SK-N-SH (cell line): ENCODE results near the gene PNCK. TPM values are rescaled to one million over a fixed set of nuclear protein-coding genes. Genes with fewer than 3 reads are reported as not detected.
A peak's percentile ranks its signal among the peaks of the same experiment; 100 is the strongest.

ENCODE experiments used
- CTCF ChIA-PET: fragments of 300-600, 350-600 bp; formaldehyde crosslinking; extraction: SDS; loops from one replicate; lab custom pipeline; 2021; lab: Yijun Ruan, JAX
- POLR2A ChIA-PET: fragments of 350-600 bp; sonication (Branson Sonifier 250); formaldehyde crosslinking; extraction: SDS; loops from one replicate; lab custom pipeline; 2020; ENCODE audit warnings: antibody characterized with exemption, inconsistent platforms; lab: Yijun Ruan, JAX
- DNase-seq: peaks from one replicate; pipeline ENCODE4 v3.0.0; 2012
- H2AFZ ChIP-seq: fragments of 200-600 bp; sonication (generic); 2 replicates; pipeline ENCODE4 v1.8.1; 2016; ENCODE audit warnings: antibody characterized with exemption, mild to moderate bottlenecking, low read depth
- H3F3A ChIP-seq: fragments of 200-600 bp; sonication (generic); replicated peaks from 2 replicates; pipeline ENCODE3; 2016; ENCODE audit warnings: antibody characterized with exemption, mild to moderate bottlenecking; ENCODE audit not compliant: insufficient read depth
- H3K27ac ChIP-seq, 2 experiments: fragments of 200-500 bp in 1 of 2; fragments of 200-600 bp in 1 of 2; sonication (Bioruptor generic) in 1 of 2; sonication (generic), shearing (Covaris generic) in 1 of 2; 2 replicates each; pipeline versions ENCODE4 v1.5.1 to v1.6.1; 2014 to 2016; ENCODE audit warnings: low read depth in 2 of 2, inconsistent platforms in 1 of 2, low read length in 1 of 2, mild to moderate bottlenecking in 1 of 2, mixed read lengths in 1 of 2
- H3K27me3 ChIP-seq: fragments of 200-600 bp; sonication (generic), shearing (Covaris generic); 2 replicates; pipeline ENCODE4 v1.6.1; 2016; ENCODE audit warnings: mixed run types; ENCODE audit not compliant: insufficient read depth
- H3K36me3 ChIP-seq, 2 experiments: fragments of 200-500 bp in 1 of 2; fragments of 200-600 bp in 1 of 2; sonication (Bioruptor generic) in 1 of 2; sonication (generic) in 1 of 2; replicated peaks in 1 of 2; 2 replicates each; pipeline versions ENCODE3 to v1.5.1; 2014 to 2016; ENCODE audit warnings: low read length in 1 of 2, mild to moderate bottlenecking in 1 of 2; ENCODE audit not compliant: insufficient read depth in 2 of 2, control insufficient read depth in 1 of 2
- H3K4me1 ChIP-seq, 2 experiments: fragments of 200-500 bp in 1 of 2; fragments of 200-600 bp in 1 of 2; sonication (Bioruptor generic) in 1 of 2; sonication (generic), shearing (Covaris generic) in 1 of 2; 2 replicates each; pipeline versions ENCODE4 v1.5.1 to v1.6.1; 2014 to 2016; ENCODE audit warnings: low read depth in 1 of 2, low read length in 1 of 2, mixed run types in 1 of 2; ENCODE audit not compliant: insufficient read depth in 2 of 2, control insufficient read depth in 1 of 2
- H3K4me2 ChIP-seq: fragments of 200-600 bp; sonication (generic), shearing (Covaris generic); 2 replicates; pipeline ENCODE4 v1.6.1; 2017; ENCODE audit warnings: mixed run types
- H3K4me3 ChIP-seq, 2 experiments: fragments of 200-500 bp in 1 of 2; fragments of 200-600 bp in 1 of 2; sonication (Bioruptor generic) in 1 of 2; sonication (generic), shearing (Covaris generic) in 1 of 2; 2 replicates each; pipeline versions ENCODE4 v1.5.1 to v1.8.1; 2014 to 2016; ENCODE audit warnings: low read depth in 2 of 2, inconsistent platforms in 1 of 2, low read length in 1 of 2, mild to moderate bottlenecking in 1 of 2, mixed read lengths in 1 of 2, moderate library complexity in 1 of 2
- H3K79me2 ChIP-seq: fragments of 200-600 bp; sonication (generic); 2 replicates; pipeline ENCODE4 v1.8.1; 2017; ENCODE audit warnings: mild to moderate bottlenecking; ENCODE audit not compliant: insufficient read depth
- H3K9ac ChIP-seq: fragments of 200-600 bp; sonication (generic); 2 replicates; pipeline ENCODE4 v1.6.1; 2017; ENCODE audit warnings: mixed run types
- H3K9me2 ChIP-seq: fragments of 200-600 bp; sonication (generic); 2 replicates; pipeline ENCODE4 v1.6.1; 2017; ENCODE audit warnings: mixed run types
- H3K9me3 ChIP-seq: fragments of 200-600 bp; sonication (generic); 2 replicates; pipeline ENCODE4 v1.6.1; 2017; ENCODE audit warnings: mixed run types, mild to moderate bottlenecking, moderate library complexity
- H4K20me1 ChIP-seq: fragments of 200-600 bp; sonication (generic); 2 replicates; pipeline ENCODE4 v1.6.1; 2017; ENCODE audit warnings: mild to moderate bottlenecking, mixed run types; ENCODE audit not compliant: insufficient read depth
- CTCF ChIP-seq: fragments of 200-600 bp; sonication (generic); IDR thresholded peaks from 2 replicates; pipeline ENCODE4 v1.6.1; 2017; ENCODE audit warnings: antibody characterized with exemption, mild to moderate bottlenecking, moderate library complexity
- ELF1 ChIP-seq: IDR thresholded peaks from 2 replicates; pipeline ENCODE4 v1.4.0; 2012
- EP300 ChIP-seq, 2 experiments: IDR thresholded peaks; 2 replicates each; pipeline versions ENCODE4 v1.4.0 to v1.6.1; 2012; ENCODE audit warnings: borderline replicate concordance in 1 of 2, low read depth in 1 of 2, low read length in 1 of 2
- GABPA ChIP-seq: IDR thresholded peaks from 2 replicates; pipeline ENCODE4 v1.4.0; 2012; ENCODE audit warnings: low read depth, mild to moderate bottlenecking
- GATA2 ChIP-seq: sonication (generic); formaldehyde crosslinking; IDR thresholded peaks from 2 replicates; pipeline ENCODE4 v1.5.0; 2020; ENCODE audit warnings: mild to moderate bottlenecking, missing genetic modification reagents
- MXI1 ChIP-seq: IDR thresholded peaks from 2 replicates; pipeline ENCODE4 v1.6.1; 2012; ENCODE audit warnings: mild to moderate bottlenecking, low read depth, low read length, improper control_type of control experiment
- RAD21 ChIP-seq: IDR thresholded peaks from 2 replicates; pipeline ENCODE4 v1.6.1; 2012; ENCODE audit warnings: mild to moderate bottlenecking, low read length
- REST ChIP-seq: IDR thresholded peaks from 2 replicates; pipeline ENCODE4 v1.6.1; 2012; ENCODE audit warnings: mild to moderate bottlenecking, low read depth, low read length, moderate library complexity
- SIN3A ChIP-seq: IDR thresholded peaks from 2 replicates; pipeline ENCODE4 v1.6.1; 2012; ENCODE audit warnings: low read depth, mild to moderate bottlenecking, low read length, moderate library complexity, borderline replicate concordance
- USF2 ChIP-seq: fragments of 150-350 bp; IDR thresholded peaks from 2 replicates; pipeline ENCODE4 v1.6.1; 2017; ENCODE audit warnings: antibody characterized with exemption, low read length, low read depth, borderline replicate concordance
- YY1 ChIP-seq: IDR thresholded peaks from 2 replicates; pipeline ENCODE4 v1.4.0; 2012; ENCODE audit warnings: low read depth, mild to moderate bottlenecking
- ZBTB33 ChIP-seq: IDR thresholded peaks from 2 replicates; pipeline ENCODE4 v1.4.0; 2012; ENCODE audit warnings: low read depth, borderline replicate concordance
- WGBS: methylation state at CpG from one replicate; pipeline ENCODE4 v1.1.6; 2017; ENCODE audit warnings: low lambda C conversion rate; 5-methylcytosine and 5-hydroxymethylcytosine counted together
- polyA plus RNA-seq, 3 experiments: library from polyadenylated mRNA; depleted of rRNA; stranded (reverse); fragments of >200 nt; gene quantifications; 2 replicates each; pipeline ENCODE4 v1.2.3, GENCODE V29; 2012

Gene PNCK
- polyA plus RNA-seq, 1 of the 3 experiments (the other 2 are of a cell fraction) = 1.2 TPM

GRCh38 chrX:153635388-153635787 lies 38.2 kb downstream of the PNCK start:
- DNase-seq = peak; percentile 11
- no peak overlapping the region for H3K9ac ChIP-seq
- WGBS = 51% methylated on average over 3 of the region's 6 CpGs
- TF ChIP-seq USF2 (no peak), SIN3A (no peak), YY1 (no peak), GABPA (no peak), GATA2 (CRISPR knock-in tag) (no peak), ELF1 (no peak), RAD21 (no peak), MXI1 (no peak), CTCF (no peak), EP300 (IDR thresholded peaks at IDR 0.05; ENCODE audit: borderline replicate concordance in 1 of 2, low read depth in 1 of 2, low read length in 1 of 2) (no peak), ZBTB33 (no peak), REST (no peak)
- TF ChIP-seq, all 33 proteins: peak for 0
- Histone ChIP-seq H3K4me2 (no peak overlapping the region), H3K79me2 (no peaks in the 10 kb centered on the region), H3K27ac (no peak overlapping the region), H2AFZ (no peak overlapping the region), H3K36me3 (no peaks in the 10 kb centered on the region), H3F3A (no peaks in the 10 kb centered on the region), H3K4me1 (peaks cover 0 to 22% of the 10 kb centered on the region in 2 experiments; a peak in 1 of 4 replicates), H3K4me3 (no peak overlapping the region), H3K27me3 (peaks cover 41% of the 10 kb centered on the region), H3K9me3 (peaks cover 7% of the 10 kb centered on the region; the same call in 1 of the 2 replicates), H3K9me2 (no peaks in the 10 kb centered on the region), H4K20me1 (no peaks in the 10 kb centered on the region)
- ChIA-PET CTCF (interaction anchor here (0.6 to 1.8 kb wide), 5 partner anchors 23 to 730 kb away, joined by 3 to 8 read pairs (median 3); no protein-coding TSS in a partner anchor), POLR2A (no interaction called here)
